C4-2B (cell line): Measurements from ENCODE around the gene RPS27A.
"Not testable (repeated sequence)": the region's sequence is repeated elsewhere in the genome, so short reads cannot be mapped to it uniquely, and the experiment has no call there.

Experiments used
- H3K27ac ChIP-seq: fragments of 450-650 bp; 2 replicates; pipeline ENCODE4 v1.5.1; 2017
- ZFX ChIP-seq: fragments of 450-650 bp; IDR thresholded peaks from 2 replicates; pipeline ENCODE4 v1.6.1; 2017
- TF ChIP-seq, protein P1 (sequence below): fragments of 450-650 bp; conservative IDR thresholded peaks from 2 replicates; pipeline ENCODE4 v1.5.1; 2017; ENCODE audit warnings: mild to moderate bottlenecking

Gene RPS27A

GRCh38 chr2:55277310-55277709 lies 44.8 kb downstream of the RPS27A start:
- H3K27ac ChIP-seq = no peak overlapping the region
- TF ChIP-seq ZFX = no peak
- TF ChIP-seq, protein P1, sequence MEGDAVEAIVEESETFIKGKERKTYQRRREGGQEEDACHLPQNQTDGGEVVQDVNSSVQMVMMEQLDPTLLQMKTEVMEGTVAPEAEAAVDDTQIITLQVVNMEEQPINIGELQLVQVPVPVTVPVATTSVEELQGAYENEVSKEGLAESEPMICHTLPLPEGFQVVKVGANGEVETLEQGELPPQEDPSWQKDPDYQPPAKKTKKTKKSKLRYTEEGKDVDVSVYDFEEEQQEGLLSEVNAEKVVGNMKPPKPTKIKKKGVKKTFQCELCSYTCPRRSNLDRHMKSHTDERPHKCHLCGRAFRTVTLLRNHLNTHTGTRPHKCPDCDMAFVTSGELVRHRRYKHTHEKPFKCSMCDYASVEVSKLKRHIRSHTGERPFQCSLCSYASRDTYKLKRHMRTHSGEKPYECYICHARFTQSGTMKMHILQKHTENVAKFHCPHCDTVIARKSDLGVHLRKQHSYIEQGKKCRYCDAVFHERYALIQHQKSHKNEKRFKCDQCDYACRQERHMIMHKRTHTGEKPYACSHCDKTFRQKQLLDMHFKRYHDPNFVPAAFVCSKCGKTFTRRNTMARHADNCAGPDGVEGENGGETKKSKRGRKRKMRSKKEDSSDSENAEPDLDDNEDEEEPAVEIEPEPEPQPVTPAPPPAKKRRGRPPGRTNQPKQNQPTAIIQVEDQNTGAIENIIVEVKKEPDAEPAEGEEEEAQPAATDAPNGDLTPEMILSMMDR = no peak

DNA sequence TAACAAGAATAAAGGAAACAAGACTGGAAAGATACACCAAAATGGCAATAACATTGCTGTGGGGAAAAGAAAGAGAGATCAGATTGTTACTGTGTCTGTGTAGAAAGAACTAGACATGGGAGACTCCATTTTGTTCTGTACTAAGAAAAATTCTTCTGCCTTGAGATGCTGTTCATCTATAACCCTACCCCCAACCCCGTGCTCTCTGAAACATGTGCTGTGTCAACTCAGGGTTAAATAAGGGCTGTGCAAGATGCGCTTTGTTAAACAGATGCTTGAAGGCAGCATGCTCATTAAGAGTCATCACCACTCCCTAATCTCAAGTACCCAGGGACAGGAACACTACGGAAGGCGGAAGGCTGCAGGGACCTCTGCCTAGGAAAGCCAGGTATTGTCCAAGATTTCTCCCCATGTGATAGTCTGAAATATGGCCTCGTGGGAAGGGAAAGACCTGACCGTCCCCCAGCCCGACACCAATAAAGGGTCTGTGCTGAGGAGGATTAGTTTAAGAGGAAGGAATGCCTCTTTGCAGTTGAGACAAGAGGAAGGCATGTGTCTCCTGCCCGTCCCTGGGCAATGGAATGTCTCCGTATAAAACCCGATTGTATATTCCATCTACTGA lies 46.8 kb downstream of the RPS27A start:
- H3K27ac ChIP-seq = not testable (repeated sequence)

- H3K27ac ChIP-seq = not testable (repeated sequence)
Observed at GRCh38 chr2:55279859-55280424, 47.5 kb downstream of the RPS27A start.

GRCh38 chr2:55280851-55281546 lies 48.5 kb downstream of the RPS27A start:
- not testable (repeated sequence) for H3K27ac ChIP-seq

DNA sequence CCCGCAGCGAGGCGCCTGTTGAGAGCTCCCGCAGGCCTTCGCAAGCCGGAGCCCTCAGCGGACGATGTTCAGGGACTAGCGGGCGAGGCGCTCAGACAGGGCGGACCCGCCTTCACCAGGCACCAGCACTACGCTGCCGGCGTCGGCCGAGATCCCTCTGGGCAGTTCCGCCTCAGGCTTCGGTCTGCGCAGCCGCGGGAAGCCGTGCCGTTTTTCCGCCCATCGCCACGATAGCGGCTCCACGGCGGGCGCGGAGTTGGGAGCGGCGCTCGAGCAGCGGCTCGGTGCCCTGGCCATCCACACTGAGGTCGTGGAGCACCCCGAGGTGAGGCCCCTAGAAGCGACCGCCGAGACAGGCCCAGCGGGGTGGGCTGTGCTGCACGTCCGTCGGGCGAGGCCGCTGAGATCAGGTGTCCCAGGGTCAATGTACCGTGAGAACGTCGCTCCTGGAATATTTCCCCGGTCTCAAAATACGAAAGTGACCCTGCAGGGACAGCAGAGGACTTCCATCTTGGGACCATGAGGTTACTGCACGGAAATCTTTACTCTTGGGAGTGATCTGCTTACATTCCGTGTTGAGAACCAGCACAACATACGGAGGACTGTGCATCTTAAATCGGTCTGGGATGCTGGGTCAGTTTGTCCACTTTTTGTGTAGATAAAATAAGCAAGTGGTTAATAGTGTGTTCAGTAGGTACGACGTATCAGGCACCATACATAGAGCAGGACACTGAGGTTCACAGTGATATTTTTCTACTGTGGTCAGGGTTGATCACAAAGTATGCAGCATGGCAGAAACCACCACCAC lies 49.8 kb downstream of the RPS27A start:
- peak overlapping the region; percentile 79 for H3K27ac ChIP-seq
- TF ChIP-seq ZFX = peak; percentile 24; the same call in 1 of the 2 replicates
- TF ChIP-seq, protein P1 = no peak

DNA sequence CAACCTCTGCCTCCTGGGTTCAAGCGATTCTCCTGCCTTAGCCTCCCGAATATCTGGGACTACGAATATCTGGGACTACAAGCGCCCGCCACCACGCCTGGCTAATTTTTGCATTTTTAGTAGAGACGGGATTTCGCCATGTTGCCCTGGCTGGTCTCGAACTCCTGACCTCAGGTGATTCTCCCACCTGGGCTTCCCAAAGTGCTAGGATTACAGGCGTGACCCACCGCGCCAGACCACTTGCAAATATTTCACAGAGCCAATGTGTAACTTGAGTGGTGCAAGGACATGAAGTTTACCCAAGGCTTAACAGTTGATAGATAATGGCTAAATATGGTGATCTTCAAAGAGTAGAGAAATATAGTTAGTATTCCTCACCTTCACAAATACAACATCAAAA lies 50.6 kb downstream of the RPS27A start:
- TF ChIP-seq ZFX = no peak
- TF ChIP-seq, protein P1 = no peak
- H3K27ac ChIP-seq = peak overlapping the region; percentile 79
